OCI-LY7 (cell line): ENCODE measurements around the gene FAM118A. TPM values are rescaled to one million over a fixed set of nuclear protein-coding genes. Genes with fewer than 3 reads are reported as not detected.
"Not testable (repeated sequence)": the region's sequence is repeated elsewhere in the genome, so short reads cannot be mapped to it uniquely, and the experiment has no call there.

Source experiments
- BruUV-seq: library from RNA; stranded (reverse); fragments of 400-500 nt; replicated peaks from 2 replicates; lab custom pipeline; 2021; lab: Mats Ljungman, UMichigan
- CTCF ChIA-PET: fragments of 300-600 bp; sonication (Branson Sonifier 250); formaldehyde crosslinking; loops from one replicate; lab custom pipeline; 2022; ENCODE audit warnings: antibody characterized with exemption; ENCODE audit not compliant: unreplicated experiment; lab: Charles Lee
- POLR2A ChIA-PET: fragments of 300-600 bp; sonication (Branson Sonifier 250); formaldehyde crosslinking; loops from one replicate; lab custom pipeline; 2022; ENCODE audit warnings: antibody characterized with exemption; lab: Charles Lee
- DNase-seq: peaks from one replicate; pipeline ENCODE4 v3.0.0-alpha.2; 2015; ENCODE audit warnings: low spot score
- H2AFZ ChIP-seq: fragments of 200-600 bp; sonication (generic), shearing (Covaris generic); 2 replicates; pipeline ENCODE4 v1.6.1; 2014; ENCODE audit warnings: mild to moderate bottlenecking, antibody characterized with exemption, low read length, moderate library complexity
- H3K27ac ChIP-seq: fragments of 200-600 bp; sonication (generic); 2 replicates; pipeline ENCODE4 v1.5.1; 2014; ENCODE audit warnings: mixed run types, low read depth, mild to moderate bottlenecking, moderate library complexity, low read length, inconsistent platforms; ENCODE audit not compliant: poor library complexity, severe bottlenecking
- H3K36me3 ChIP-seq: fragments of 200-600 bp; sonication (generic); 2 replicates; pipeline ENCODE4 v1.6.1; 2014; ENCODE audit warnings: mild to moderate bottlenecking, antibody characterized with exemption, low read length, moderate library complexity, mixed read lengths; ENCODE audit not compliant: insufficient read depth
- H3K4me1 ChIP-seq: fragments of 200-600 bp; sonication (generic); 2 replicates; pipeline ENCODE4 v1.5.1; 2014; ENCODE audit warnings: mild to moderate bottlenecking, low read length; ENCODE audit not compliant: insufficient read depth, poor library complexity, severe bottlenecking
- H3K4me2 ChIP-seq: fragments of 200-600 bp; sonication (generic); 2 replicates; pipeline ENCODE4 v1.6.1; 2014; ENCODE audit warnings: mild to moderate bottlenecking, low read length
- H3K4me3 ChIP-seq: fragments of 200-600 bp; sonication (generic); 2 replicates; pipeline ENCODE4 v1.5.1; 2014; ENCODE audit warnings: mild to moderate bottlenecking, low read depth, low read length; ENCODE audit not compliant: poor library complexity, severe bottlenecking
- H3K79me2 ChIP-seq: fragments of 200-600 bp; sonication (generic); 2 replicates; pipeline ENCODE4 v1.6.1; 2016; ENCODE audit warnings: low read depth, mild to moderate bottlenecking, low read length, moderate library complexity, mixed read lengths; ENCODE audit not compliant: insufficient read depth
- H3K9me2 ChIP-seq: fragments of 200-600 bp; sonication (generic); 2 replicates; pipeline ENCODE4 v1.6.1; 2016; ENCODE audit warnings: mild to moderate bottlenecking, low read length, mixed read lengths; ENCODE audit not compliant: insufficient read depth
- H3K9me3 ChIP-seq: fragments of 200-600 bp; sonication (generic); 2 replicates; pipeline ENCODE4 v1.6.1; 2014; ENCODE audit warnings: mild to moderate bottlenecking, mixed run types, low read length, mixed read lengths
- H4K20me1 ChIP-seq: fragments of 200-600 bp; sonication (generic); 2 replicates; pipeline ENCODE4 v1.6.1; 2014; ENCODE audit warnings: mild to moderate bottlenecking, antibody characterized with exemption, low read length, moderate library complexity, mixed read lengths; ENCODE audit not compliant: insufficient read depth
- EZH2phosphoT487 ChIP-seq: fragments of 200-600 bp; sonication (generic); IDR thresholded peaks from 2 replicates; pipeline ENCODE4 v1.6.1; 2018; ENCODE audit warnings: low read depth, borderline replicate concordance, mild to moderate bottlenecking, mixed run types, antibody characterized with exemption, low read length, moderate library complexity, mixed read lengths
- intact Hi-C: fragments of 100-400 bp; cut with micrococcal nuclease; formaldehyde crosslinking; loops from one replicate; pipeline ENCODE4 v1.10.0; 2022; ENCODE audit not compliant: unreplicated experiment
- total RNA-seq, 2 experiments: library from RNA; depleted of rRNA in 1 of 2; stranded (reverse); fragments of >200 nt in 1 of 2; shearing (Covaris generic) in 1 of 2; gene quantifications; 2 replicates each; pipeline ENCODE4 v1.2.3, GENCODE V29; 2014 to 2022
- TF ChIP-seq, protein P1 (sequence below): fragments of 200-600 bp; sonication (generic); conservative IDR thresholded peaks from 2 replicates; pipeline ENCODE4 v1.5.1; 2014; ENCODE audit warnings: mild to moderate bottlenecking, antibody characterized with exemption, low read length, moderate library complexity, mixed read lengths

FAM118A gene
- total RNA-seq, 2 experiments from 2014 or later, result 27.6 to 41.5 TPM

DNA sequence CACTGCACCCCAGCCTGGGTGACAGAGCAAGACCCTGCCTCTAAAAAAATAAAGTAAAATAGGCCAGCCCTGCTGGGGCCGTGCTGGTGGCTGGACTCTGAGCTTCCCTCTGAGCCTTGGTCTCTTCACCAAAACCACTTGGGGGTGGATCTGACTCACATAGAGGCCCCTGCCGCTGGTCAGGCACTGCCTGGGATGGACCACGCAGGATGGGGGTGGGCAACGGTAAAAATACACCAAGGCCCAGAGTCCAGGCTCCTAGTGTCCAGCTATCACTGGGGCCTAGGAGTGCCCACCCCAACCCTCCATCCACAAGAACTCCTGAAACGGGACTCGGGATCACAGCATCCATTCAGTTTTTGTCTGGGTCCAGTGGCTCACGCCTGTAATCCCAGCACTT lies 37.2 kb upstream of the FAM118A start:
- H3K4me3 ChIP-seq, result no peak overlapping the region
- H3K27ac ChIP-seq, result no peak overlapping the region
- no peaks in the 10 kb centered on the region for H3K9me3 ChIP-seq
- H3K9me2 ChIP-seq, result no peaks in the 10 kb centered on the region
- no peak overlapping the region for H3K4me2 ChIP-seq
- peaks cover 12% of the 10 kb centered on the region for H3K4me1 ChIP-seq
- ChIA-PET CTCF (no interaction called here), POLR2A (interaction anchor here (0.7 kb wide), 2 partner anchors 10 to 82 kb away, joined by 3 to 4 read pairs; no protein-coding TSS in a partner anchor)
- no TSS peak for BruUV-seq
- TF ChIP-seq EZH2phosphoT487, result no peak
- TF ChIP-seq, protein P1, sequence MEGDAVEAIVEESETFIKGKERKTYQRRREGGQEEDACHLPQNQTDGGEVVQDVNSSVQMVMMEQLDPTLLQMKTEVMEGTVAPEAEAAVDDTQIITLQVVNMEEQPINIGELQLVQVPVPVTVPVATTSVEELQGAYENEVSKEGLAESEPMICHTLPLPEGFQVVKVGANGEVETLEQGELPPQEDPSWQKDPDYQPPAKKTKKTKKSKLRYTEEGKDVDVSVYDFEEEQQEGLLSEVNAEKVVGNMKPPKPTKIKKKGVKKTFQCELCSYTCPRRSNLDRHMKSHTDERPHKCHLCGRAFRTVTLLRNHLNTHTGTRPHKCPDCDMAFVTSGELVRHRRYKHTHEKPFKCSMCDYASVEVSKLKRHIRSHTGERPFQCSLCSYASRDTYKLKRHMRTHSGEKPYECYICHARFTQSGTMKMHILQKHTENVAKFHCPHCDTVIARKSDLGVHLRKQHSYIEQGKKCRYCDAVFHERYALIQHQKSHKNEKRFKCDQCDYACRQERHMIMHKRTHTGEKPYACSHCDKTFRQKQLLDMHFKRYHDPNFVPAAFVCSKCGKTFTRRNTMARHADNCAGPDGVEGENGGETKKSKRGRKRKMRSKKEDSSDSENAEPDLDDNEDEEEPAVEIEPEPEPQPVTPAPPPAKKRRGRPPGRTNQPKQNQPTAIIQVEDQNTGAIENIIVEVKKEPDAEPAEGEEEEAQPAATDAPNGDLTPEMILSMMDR, result no peak
- no peaks in the 10 kb centered on the region for H3K36me3 ChIP-seq
- no peak for DNase-seq
- intact Hi-C loops, result no loop called here
- H4K20me1 ChIP-seq, result no peaks in the 10 kb centered on the region
- H3K79me2 ChIP-seq, result no peaks in the 10 kb centered on the region
- H2AFZ ChIP-seq, result no peak overlapping the region

DNA sequence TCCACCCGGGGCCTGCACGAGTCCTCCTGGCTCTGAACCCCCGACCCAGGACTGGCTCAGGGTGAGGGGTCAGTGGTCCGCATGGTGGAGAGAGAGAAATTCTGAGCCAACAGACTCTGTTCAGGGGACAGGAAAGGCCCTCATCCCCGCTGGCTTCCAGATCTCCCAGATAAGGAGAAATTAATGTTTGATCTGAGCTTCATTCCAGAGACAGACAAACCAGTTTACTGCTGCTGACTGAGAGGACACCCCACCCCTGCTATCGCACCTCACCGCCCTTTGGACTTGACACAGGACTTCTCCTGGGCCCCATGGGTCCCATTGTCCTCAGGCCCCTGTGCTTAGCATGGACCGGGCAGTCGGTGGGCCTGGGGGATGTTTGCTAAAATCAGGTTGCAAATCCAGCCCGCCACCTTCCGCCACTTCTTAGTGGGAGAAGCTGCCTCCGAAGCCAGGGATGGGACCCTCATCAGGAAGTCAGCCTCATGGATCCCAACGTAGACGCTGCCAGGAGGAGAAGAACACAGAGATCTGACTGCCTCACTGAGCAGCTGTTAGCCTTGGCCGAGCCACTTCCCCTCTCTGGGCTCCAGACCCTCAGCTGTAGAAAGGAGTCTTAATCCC lies 36.2 kb upstream of the FAM118A start:
- BruUV-seq, result no TSS peak
- CTCF ChIA-PET, result interaction anchor here (0.6 kb wide), 1 partner anchor 22 kb away, joined by 4 read pairs; no protein-coding TSS in a partner anchor
- TF ChIP-seq, protein P1, result no peak
- no peak for TF ChIP-seq EZH2phosphoT487
- intact Hi-C loops, result no loop called here
- Histone ChIP-seq H3K9me3 (no peaks in the 10 kb centered on the region), H3K36me3 (no peaks in the 10 kb centered on the region), H2AFZ (no peak overlapping the region), H4K20me1 (no peaks in the 10 kb centered on the region), H3K9me2 (no peaks in the 10 kb centered on the region), H3K79me2 (no peaks in the 10 kb centered on the region), H3K4me2 (no peak overlapping the region), H3K27ac (no peak overlapping the region), H3K4me3 (no peak overlapping the region), H3K4me1 (peaks cover 12% of the 10 kb centered on the region)
- DNase-seq, result no peak
- POLR2A ChIA-PET, result no interaction called here

DNA sequence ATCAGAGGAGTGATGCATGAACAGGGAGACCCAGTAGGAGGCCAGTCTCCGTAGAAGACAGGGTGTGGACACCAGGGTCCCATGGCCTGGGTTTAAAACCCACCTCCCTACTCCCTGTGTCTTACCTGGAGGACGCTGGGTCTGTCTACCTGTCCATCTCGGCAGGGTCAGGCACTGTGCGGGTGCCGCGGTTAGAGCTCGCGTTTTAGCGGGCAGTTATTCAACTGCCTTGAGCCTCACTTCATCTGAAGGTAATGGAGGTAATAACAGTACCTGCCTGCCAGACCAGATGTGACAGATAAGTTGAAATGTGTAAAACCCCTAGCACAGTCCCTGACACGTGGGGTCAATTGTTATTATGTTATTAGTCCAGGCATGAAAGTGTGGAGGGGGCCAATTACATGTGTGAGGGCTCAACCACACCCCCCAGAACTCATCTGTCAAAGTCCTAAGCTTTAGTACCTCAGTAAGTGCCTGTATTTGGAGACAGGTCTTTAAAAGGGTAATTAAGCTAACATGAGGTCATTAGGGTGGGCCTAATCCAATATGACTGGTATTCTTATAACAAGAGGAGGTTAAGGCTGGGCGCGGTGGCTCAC lies 33.1 kb upstream of the FAM118A start:
- no peak for TF ChIP-seq EZH2phosphoT487
- TF ChIP-seq, protein P1, result no peak

DNA sequence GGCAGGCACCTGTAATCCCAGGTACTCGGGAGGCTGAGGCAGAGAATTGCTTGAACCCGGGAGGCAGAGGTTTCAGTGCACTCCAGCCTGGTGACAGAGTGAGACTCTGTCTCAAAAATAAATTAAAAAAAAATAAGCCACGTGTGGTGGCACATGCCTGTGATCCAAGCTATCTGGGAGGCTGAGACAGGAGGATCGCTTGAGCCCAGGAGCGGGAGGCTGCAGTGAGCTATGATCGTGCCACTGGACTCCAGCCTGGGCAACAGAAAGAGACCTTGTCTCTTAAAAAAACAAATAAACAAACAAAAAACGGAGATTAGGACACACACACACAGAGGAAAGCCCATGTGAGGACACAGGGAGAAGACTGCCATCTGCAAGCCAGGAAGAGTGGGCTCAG lies 32.0 kb upstream of the FAM118A start:
- H4K20me1 ChIP-seq, POLR2A ChIA-PET, H3K4me1 ChIP-seq, H3K79me2 ChIP-seq, H3K9me3 ChIP-seq, CTCF ChIA-PET, H3K36me3 ChIP-seq, H2AFZ ChIP-seq, H3K27ac ChIP-seq, BruUV-seq, intact Hi-C loops, H3K4me3 ChIP-seq, H3K4me2 ChIP-seq, H3K9me2 ChIP-seq, DNase-seq: not testable (repeated sequence)

More for the DNA sequence above, 33.1 kb upstream of the FAM118A start:
- no peaks in the 10 kb centered on the region for H3K9me2 ChIP-seq
- H4K20me1 ChIP-seq, result no peaks in the 10 kb centered on the region
- no peak overlapping the region for H3K27ac ChIP-seq
- no peaks in the 10 kb centered on the region for H3K79me2 ChIP-seq
- POLR2A ChIA-PET, result no interaction called here
- BruUV-seq, result no TSS peak
- H2AFZ ChIP-seq, result no peak overlapping the region
- CTCF ChIA-PET, result no interaction called here
- intact Hi-C loops, result no loop called here
- H3K4me1 ChIP-seq, result no peaks in the 10 kb centered on the region
- H3K4me2 ChIP-seq, result no peak overlapping the region
- H3K9me3 ChIP-seq, result no peaks in the 10 kb centered on the region
- H3K4me3 ChIP-seq, result no peak overlapping the region
- H3K36me3 ChIP-seq, result no peaks in the 10 kb centered on the region
- DNase-seq, result no peak
